ENCODE measurements around the gene SIK2.

DNA sequence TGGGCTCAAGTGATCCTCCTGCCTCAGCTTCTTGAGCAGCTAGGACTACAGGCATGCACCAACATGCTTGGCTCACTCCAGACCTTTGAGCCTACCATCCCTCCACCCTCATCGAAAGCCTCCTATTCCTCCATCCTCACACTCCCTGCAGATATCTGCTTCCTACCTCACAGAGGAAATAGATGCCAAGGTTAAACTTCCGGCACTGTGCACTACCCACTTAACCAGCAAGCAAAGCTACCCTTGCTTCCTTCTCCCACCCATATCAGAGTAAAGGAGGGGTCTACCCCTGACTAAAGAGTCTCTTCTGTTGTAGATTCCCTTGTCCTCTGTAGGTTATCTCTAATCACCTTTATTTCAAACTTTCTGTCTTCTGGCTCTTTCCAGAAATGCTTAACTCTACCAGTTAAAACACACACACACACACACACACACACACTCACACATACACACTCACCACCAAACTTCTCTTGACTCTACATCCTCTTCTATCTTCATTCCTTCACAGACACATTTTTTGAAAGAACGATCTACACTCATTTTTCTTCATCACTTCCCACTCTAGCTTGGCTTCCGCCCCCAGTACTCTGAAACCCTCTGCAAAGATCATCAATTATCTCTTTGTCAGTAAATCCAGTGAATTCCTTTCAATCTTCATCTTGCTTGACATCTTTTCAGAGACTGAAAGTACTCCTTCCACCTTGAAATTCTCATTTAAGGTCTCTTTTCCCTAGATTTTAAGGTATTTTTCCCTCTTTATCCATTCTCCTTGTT is 10.9 kb upstream of the SIK2 start:
- TF ChIP-seq ZFP30 (CRISPR knock-in tag; IDR thresholded peaks at IDR 0.05) (no peak), ISL1 (CRISPR knock-in tag; IDR thresholded peaks at IDR 0.05) (no peak), PATZ1 (CRISPR knock-in tag; IDR thresholded peaks at IDR 0.05; ENCODE audit: borderline replicate concordance) (no peak), SNAI2 (CRISPR knock-in tag; IDR thresholded peaks at IDR 0.05) (no peak), ZNF8 (CRISPR knock-in tag; IDR thresholded peaks at IDR 0.05) (no peak)
